ENCODE measurements around the gene CYP26A1.

Gene CYP26A1

GRCh38 chr10:93059975-93060886, 13.5 kb upstream of the CYP26A1 start, which contains the start of gene CYP26C1:
TSS of gene CYP26C1 (plus strand) at chr10:93060798. CDS start at chr10:93061264, 466 bp downstream.
- DNase-seq (ENCODE audit: low read depth, low spot score): no peak
- TF ChIP-seq, protein P1, sequence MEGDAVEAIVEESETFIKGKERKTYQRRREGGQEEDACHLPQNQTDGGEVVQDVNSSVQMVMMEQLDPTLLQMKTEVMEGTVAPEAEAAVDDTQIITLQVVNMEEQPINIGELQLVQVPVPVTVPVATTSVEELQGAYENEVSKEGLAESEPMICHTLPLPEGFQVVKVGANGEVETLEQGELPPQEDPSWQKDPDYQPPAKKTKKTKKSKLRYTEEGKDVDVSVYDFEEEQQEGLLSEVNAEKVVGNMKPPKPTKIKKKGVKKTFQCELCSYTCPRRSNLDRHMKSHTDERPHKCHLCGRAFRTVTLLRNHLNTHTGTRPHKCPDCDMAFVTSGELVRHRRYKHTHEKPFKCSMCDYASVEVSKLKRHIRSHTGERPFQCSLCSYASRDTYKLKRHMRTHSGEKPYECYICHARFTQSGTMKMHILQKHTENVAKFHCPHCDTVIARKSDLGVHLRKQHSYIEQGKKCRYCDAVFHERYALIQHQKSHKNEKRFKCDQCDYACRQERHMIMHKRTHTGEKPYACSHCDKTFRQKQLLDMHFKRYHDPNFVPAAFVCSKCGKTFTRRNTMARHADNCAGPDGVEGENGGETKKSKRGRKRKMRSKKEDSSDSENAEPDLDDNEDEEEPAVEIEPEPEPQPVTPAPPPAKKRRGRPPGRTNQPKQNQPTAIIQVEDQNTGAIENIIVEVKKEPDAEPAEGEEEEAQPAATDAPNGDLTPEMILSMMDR (IDR thresholded peaks at IDR 0.05; ENCODE audit: low read depth, low read length): no peak
- H3K4me3 ChIP-seq (ENCODE audit: low read depth, low read length): no peak within 1 kb of the TSS
- in situ Hi-C loops (cut with HindIII; ENCODE audit: low sequenced_read_pairs): no loop called here

DNA sequence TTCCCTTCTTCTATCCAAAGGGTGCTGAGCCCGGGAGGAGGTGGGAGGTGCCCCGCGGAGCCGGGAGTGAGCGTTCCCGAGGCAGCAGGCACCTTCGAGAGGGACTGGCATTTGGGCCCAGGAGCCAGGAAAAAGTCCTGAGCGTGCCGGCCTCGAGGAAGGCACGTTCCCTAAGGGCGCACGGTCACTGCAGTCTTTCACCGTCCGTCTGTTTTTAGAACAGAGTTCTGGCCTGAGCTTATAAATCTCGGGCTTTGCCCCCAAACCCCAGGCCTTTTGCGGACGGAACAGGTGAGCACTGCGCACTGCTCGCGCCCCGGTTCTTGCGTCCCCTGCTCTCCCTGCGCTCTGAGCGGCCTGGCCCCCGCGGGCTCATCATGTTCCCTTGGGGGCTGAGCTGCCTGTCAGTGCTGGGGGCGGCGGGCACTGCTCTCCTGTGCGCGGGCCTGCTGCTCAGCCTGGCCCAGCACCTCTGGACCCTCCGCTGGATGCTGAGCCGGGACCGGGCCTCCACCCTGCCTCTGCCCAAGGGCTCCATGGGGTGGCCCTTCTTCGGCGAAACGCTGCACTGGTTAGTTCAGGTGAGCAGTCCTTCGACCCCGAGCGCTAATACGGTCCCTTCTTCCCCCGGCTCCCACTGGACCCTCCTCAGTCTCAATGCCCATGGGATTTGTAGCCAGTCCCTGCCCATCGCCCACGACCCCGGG, 12.7 kb upstream of the CYP26A1 start:
- in situ Hi-C loops (cut with HindIII; ENCODE audit: low sequenced_read_pairs): no loop called here
- no peak for DNase-seq (ENCODE audit: low read depth, low spot score)
- H3K4me3 ChIP-seq (ENCODE audit: low read depth, low read length): no peak overlapping the region
- TF ChIP-seq, protein P1 (IDR thresholded peaks at IDR 0.05; ENCODE audit: low read depth, low read length): no peak

GRCh38 chr10:93061594-93062513, 11.8 kb upstream of the CYP26A1 start:
- no peak overlapping the region for H3K4me3 ChIP-seq (ENCODE audit: low read depth, low read length)
- DNase-seq (ENCODE audit: low read depth, low spot score): no peak
- in situ Hi-C loops (cut with HindIII; ENCODE audit: low sequenced_read_pairs): no loop called here
- TF ChIP-seq, protein P1 (IDR thresholded peaks at IDR 0.05; ENCODE audit: low read depth, low read length): no peak

- H3K4me3 ChIP-seq (ENCODE audit: low read depth, low read length): no peak overlapping the region
- no peak for DNase-seq (ENCODE audit: low read depth, low spot score)
These were observed 11.1 kb upstream of the CYP26A1 start for GRCh38 chr10:93062514-93063143.

DNA sequence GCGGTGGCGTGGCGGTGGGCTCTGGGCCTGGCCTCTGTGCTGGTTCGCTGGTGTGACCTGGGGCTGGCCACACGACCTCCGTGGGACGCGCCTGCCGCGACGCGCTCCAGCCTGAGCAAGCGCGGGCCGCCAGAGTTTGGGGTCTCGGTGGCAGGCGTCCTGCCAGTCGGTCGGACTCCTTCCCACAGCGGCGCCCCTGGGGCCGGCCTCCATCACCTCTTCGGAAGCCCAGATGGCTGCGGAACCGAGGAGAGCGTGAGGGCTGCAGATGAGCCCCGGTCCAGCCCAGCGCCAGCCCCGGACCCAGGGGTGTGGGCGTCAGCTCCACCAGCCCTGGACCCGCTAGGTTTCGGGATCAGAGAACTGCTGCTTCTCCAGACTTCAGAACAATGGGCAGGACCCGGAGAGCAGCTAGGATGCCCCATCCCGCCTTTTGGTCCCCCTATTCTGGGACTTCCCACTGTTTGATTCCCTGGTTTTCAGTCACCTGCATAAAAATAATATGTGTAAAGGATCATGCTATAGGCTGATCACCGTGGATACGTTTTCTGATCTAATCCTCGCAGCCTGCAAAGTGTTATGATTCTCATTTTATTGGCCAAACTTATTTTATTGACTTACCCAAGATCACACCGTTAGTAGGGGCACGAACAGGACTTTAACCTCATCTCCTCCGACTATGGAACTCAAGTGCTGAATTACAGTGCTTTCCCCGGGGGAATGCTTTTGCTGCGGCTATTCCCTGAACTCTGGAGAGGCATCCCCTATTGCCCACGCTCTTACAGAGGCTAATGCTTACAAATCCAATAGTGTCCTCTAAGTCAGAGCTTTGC, 10.3 kb upstream of the CYP26A1 start:
- in situ Hi-C loops (cut with HindIII; ENCODE audit: low sequenced_read_pairs): no loop called here
- DNase-seq (ENCODE audit: low read depth, low spot score): no peak
- H3K4me3 ChIP-seq (ENCODE audit: low read depth, low read length): no peak overlapping the region
- TF ChIP-seq, protein P1 (IDR thresholded peaks at IDR 0.05; ENCODE audit: low read depth, low read length): no peak

More at GRCh38 chr10:93062514-93063143, 11.1 kb upstream of the CYP26A1 start:
- TF ChIP-seq, protein P1 (IDR thresholded peaks at IDR 0.05; ENCODE audit: low read depth, low read length): peak; percentile 37
- in situ Hi-C loops (cut with HindIII; ENCODE audit: low sequenced_read_pairs): no loop called here
